Lower lobe of right lung (tissue), 2 donors: ENCODE measurements around the gene NT5C2. TPM values are rescaled to one million over a fixed set of nuclear protein-coding genes. Genes with fewer than 3 reads are reported as not detected.

Source experiments
- ATAC-seq, 2 donors: fragments of 200-7000 bp; cut with Tn5 transposase; one replicate each; pipeline ENCODE4 v1.9.1; 2020 to 2022; ENCODE audit warnings: mild to moderate bottlenecking in 2 of 2, moderate library complexity in 2 of 2
- DNase-seq: peaks from one replicate; pipeline ENCODE4 v3.0.0-alpha.2; 2020
- H3K27ac ChIP-seq: fragments of 200-600 bp; one replicate; pipeline ENCODE4 v1.8.0; 2022
- H3K27me3 ChIP-seq: fragments of 200-600 bp; one replicate; pipeline ENCODE4 v1.8.0; 2022; ENCODE audit warnings: low read depth
- H3K36me3 ChIP-seq: fragments of 200-600 bp; one replicate; pipeline ENCODE4 v1.8.0; 2022; ENCODE audit warnings: mild to moderate bottlenecking
- H3K4me1 ChIP-seq: fragments of 200-600 bp; one replicate; pipeline ENCODE4 v1.8.0; 2022
- H3K4me3 ChIP-seq: fragments of 200-600 bp; one replicate; pipeline ENCODE4 v1.8.0; 2022; ENCODE audit warnings: mild to moderate bottlenecking
- H3K9me3 ChIP-seq: fragments of 200-600 bp; one replicate; pipeline ENCODE4 v1.8.0; 2022
- CTCF ChIP-seq: fragments of 200-600 bp; IDR thresholded peaks from one replicate; pipeline ENCODE4 v1.8.0; 2022; ENCODE audit warnings: antibody characterized with exemption, mild to moderate bottlenecking
- intact Hi-C: fragments of 100-400 bp; cut with DNase I; formaldehyde crosslinking; loops from one replicate; pipeline ENCODE4 v1.11.0; 2022
- total RNA-seq: library from RNA; stranded (reverse); fragmentation: NEBNext Ultra II Directional; extraction: Animal tissue kit (Norgen Biotek cat#: 25700); gene quantifications from one replicate; pipeline ENCODE4 v1.2.1, GENCODE V29; 2021
- donor health status: DM: no; HTN: yes; CAD: no; lungs with severe emphysema.

NT5C2 gene
- total RNA-seq, 1 donor from 2014 or later: 105 TPM

GRCh38 chr10:103049237-103049636 is 143.8 kb downstream of the NT5C2 start:
- Histone ChIP-seq H3K4me1 (peaks cover 11% of the 10 kb centered on the region), H3K4me3 (no peak overlapping the region), H3K27me3 (no peaks in the 10 kb centered on the region), H3K9me3 (no peaks in the 10 kb centered on the region), H3K36me3 (peaks cover 3% of the 10 kb centered on the region), H3K27ac (no peak overlapping the region)
- DNase-seq (no peak), ATAC-seq (no peak)
- TF ChIP-seq CTCF: no peak
- intact Hi-C loops: no loop called here

GRCh38 chr10:103047381-103047780 is 145.7 kb downstream of the NT5C2 start:
- Histone ChIP-seq H3K4me1 (no peaks in the 10 kb centered on the region), H3K36me3 (peaks cover 3% of the 10 kb centered on the region), H3K27me3 (no peaks in the 10 kb centered on the region), H3K27ac (no peak overlapping the region), H3K9me3 (no peaks in the 10 kb centered on the region), H3K4me3 (no peak overlapping the region)
- intact Hi-C loops: no loop called here
- no peak for TF ChIP-seq CTCF
- no peak for ATAC-seq
- DNase-seq: no peak

- H3K4me1 ChIP-seq: no peaks in the 10 kb centered on the region
- H3K36me3 ChIP-seq: peaks cover 3% of the 10 kb centered on the region
- ATAC-seq (no peak), DNase-seq (no peak)
- intact Hi-C loops: no loop called here
- no peak overlapping the region for H3K27ac ChIP-seq
- TF ChIP-seq CTCF: no peak
- no peaks in the 10 kb centered on the region for H3K9me3 ChIP-seq
- H3K4me3 ChIP-seq: no peak overlapping the region
- no peaks in the 10 kb centered on the region for H3K27me3 ChIP-seq
Measured at GRCh38 chr10:103045961-103046360, 147.1 kb downstream of the NT5C2 start.

- Histone ChIP-seq H3K9me3 (no peaks in the 10 kb centered on the region), H3K27ac (no peak overlapping the region), H3K4me3 (no peak overlapping the region), H3K4me1 (no peaks in the 10 kb centered on the region), H3K36me3 (peaks cover 3% of the 10 kb centered on the region), H3K27me3 (no peaks in the 10 kb centered on the region)
- no peak for TF ChIP-seq CTCF
- no peak for DNase-seq
- intact Hi-C loops: no loop called here
- no peak for ATAC-seq
Measured at GRCh38 chr10:103044942-103045489, 148.1 kb downstream of the NT5C2 start.

- H3K27ac ChIP-seq: no peak overlapping the region
- intact Hi-C loops: no loop called here
Measured at GRCh38 chr10:103042908-103043307, 150.2 kb downstream of the NT5C2 start.

More at GRCh38 chr10:103042908-103043307, 150.2 kb downstream of the NT5C2 start:
- no peaks in the 10 kb centered on the region for H3K4me1 ChIP-seq
- H3K4me3 ChIP-seq: no peak overlapping the region
- no peak for TF ChIP-seq CTCF
- H3K36me3 ChIP-seq: no peaks in the 10 kb centered on the region
- no peaks in the 10 kb centered on the region for H3K27me3 ChIP-seq
- no peaks in the 10 kb centered on the region for H3K9me3 ChIP-seq
- DNase-seq: no peak
- no peak for ATAC-seq
